Measurements from ENCODE around the gene ZFHX3.

The ZFHX3 gene

DNA sequence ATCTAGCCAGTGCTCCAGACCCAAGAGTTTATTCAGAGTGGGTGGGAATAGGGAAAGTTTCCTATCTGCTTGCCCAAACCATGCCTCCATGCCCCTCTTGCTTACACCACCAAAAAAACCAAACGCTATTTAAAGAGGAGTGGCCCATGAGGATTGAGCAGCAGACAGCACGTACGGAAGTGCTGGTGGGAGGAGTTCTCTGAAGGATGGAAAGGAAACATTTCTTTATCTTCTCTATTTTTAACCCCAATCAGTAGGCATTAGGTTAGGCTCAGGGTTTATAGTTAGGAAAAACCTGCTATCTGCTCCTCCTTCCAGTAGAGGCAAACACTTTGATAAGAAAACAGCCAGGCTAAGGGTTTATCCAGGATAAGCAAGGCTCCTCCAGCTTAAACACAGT, 235.3 kb downstream of the ZFHX3 start:
- H3K9ac ChIP-seq, result no peak overlapping the region
- no peak overlapping the region for H3K4me2 ChIP-seq
- H3K27ac ChIP-seq, result no peak overlapping the region

DNA sequence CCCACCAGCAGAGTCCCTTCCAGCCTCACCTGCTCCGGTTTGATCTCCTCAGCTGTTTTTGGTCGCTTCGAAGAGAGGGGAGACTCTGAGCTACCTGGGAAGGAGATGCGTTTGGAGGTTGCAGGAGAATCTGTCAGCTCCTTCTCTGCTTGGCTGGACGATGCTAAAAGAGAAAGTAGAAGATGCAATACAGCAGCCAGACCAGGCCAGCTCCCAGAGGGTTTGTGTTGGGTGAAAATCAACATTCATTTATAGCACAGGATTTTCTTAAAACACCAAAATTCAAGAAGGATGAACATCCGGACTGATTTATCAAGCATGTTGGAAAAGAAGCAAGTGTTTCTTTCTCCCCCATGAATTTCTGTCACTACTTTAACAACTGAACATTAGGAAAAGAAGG, 236.1 kb downstream of the ZFHX3 start:
- TF ChIP-seq, protein P1, sequence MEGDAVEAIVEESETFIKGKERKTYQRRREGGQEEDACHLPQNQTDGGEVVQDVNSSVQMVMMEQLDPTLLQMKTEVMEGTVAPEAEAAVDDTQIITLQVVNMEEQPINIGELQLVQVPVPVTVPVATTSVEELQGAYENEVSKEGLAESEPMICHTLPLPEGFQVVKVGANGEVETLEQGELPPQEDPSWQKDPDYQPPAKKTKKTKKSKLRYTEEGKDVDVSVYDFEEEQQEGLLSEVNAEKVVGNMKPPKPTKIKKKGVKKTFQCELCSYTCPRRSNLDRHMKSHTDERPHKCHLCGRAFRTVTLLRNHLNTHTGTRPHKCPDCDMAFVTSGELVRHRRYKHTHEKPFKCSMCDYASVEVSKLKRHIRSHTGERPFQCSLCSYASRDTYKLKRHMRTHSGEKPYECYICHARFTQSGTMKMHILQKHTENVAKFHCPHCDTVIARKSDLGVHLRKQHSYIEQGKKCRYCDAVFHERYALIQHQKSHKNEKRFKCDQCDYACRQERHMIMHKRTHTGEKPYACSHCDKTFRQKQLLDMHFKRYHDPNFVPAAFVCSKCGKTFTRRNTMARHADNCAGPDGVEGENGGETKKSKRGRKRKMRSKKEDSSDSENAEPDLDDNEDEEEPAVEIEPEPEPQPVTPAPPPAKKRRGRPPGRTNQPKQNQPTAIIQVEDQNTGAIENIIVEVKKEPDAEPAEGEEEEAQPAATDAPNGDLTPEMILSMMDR (conservative IDR thresholded peaks at IDR 0.05; ENCODE audit: low read depth, low read length), result no peak
- Histone ChIP-seq H4K20me1 (ENCODE audit: insufficient read depth) (no peaks in the 10 kb centered on the region), H3K27ac (no peak overlapping the region)

More for the DNA sequence above, 235.3 kb downstream of the ZFHX3 start:
- TF ChIP-seq, protein P1 (conservative IDR thresholded peaks at IDR 0.05; ENCODE audit: low read depth, low read length), result no peak
- Histone ChIP-seq H3K4me3 (IDR thresholded peaks at IDR 0.05; ENCODE audit: insufficient read depth, low read depth, low read length) (no peak overlapping the region), H3K27me3 (ENCODE audit: insufficient read depth, low read depth) (no peaks in the 10 kb centered on the region), H3K4me1 (ENCODE audit: low read depth, poor library complexity, severe bottlenecking) (no peaks in the 10 kb centered on the region), H2AFZ (ENCODE audit: low read depth) (no peak overlapping the region), H3K79me2 (ENCODE audit: insufficient read depth, low read depth) (no peaks in the 10 kb centered on the region), H4K20me1 (ENCODE audit: insufficient read depth) (no peaks in the 10 kb centered on the region), H3K36me3 (ENCODE audit: insufficient read depth) (no peaks in the 10 kb centered on the region)

DNA sequence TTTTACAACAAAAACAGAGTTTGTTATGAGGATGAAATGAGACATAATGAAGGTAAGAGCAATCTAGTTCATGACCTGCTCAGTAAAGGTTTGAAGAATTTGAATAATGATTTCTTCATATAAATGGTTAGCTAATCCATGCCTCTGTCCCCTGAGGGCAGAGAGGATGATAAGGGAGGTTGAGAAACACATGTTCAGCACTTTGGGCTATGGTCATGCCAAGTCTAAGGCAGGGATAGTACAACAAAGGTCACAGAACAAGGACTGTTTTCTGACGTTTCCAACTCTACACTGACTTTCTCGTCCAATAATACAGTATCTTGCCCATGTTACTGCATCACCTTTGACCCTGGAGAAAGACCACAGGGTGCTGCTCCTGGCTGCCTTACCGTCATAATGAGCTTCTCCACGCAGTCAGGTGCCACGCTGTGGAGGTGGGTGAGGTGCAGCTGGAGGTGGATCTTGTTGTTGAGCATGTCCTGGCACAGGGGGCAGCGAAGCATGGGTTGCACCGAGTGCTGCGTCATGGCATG, 236.7 kb downstream of the ZFHX3 start:
- Histone ChIP-seq H3K4me2 (no peak overlapping the region), H4K20me1 (ENCODE audit: insufficient read depth) (no peaks in the 10 kb centered on the region), H3K4me3 (IDR thresholded peaks at IDR 0.05; ENCODE audit: insufficient read depth, low read depth, low read length) (no peak overlapping the region), H3K9ac (no peak overlapping the region), H3K36me3 (ENCODE audit: insufficient read depth) (no peaks in the 10 kb centered on the region), H3K4me1 (ENCODE audit: low read depth, poor library complexity, severe bottlenecking) (no peaks in the 10 kb centered on the region), H2AFZ (ENCODE audit: low read depth) (no peak overlapping the region), H3K79me2 (ENCODE audit: insufficient read depth, low read depth) (no peaks in the 10 kb centered on the region), H3K27ac (no peak overlapping the region), H3K27me3 (ENCODE audit: insufficient read depth, low read depth) (no peaks in the 10 kb centered on the region)
- TF ChIP-seq, protein P1 (conservative IDR thresholded peaks at IDR 0.05; ENCODE audit: low read depth, low read length), result no peak

More for the DNA sequence above, 236.1 kb downstream of the ZFHX3 start:
- Histone ChIP-seq H3K36me3 (ENCODE audit: insufficient read depth) (no peaks in the 10 kb centered on the region), H3K27me3 (ENCODE audit: insufficient read depth, low read depth) (no peaks in the 10 kb centered on the region), H3K4me2 (no peak overlapping the region), H2AFZ (ENCODE audit: low read depth) (no peak overlapping the region), H3K79me2 (ENCODE audit: insufficient read depth, low read depth) (no peaks in the 10 kb centered on the region), H3K4me1 (ENCODE audit: low read depth, poor library complexity, severe bottlenecking) (no peaks in the 10 kb centered on the region), H3K4me3 (IDR thresholded peaks at IDR 0.05; ENCODE audit: insufficient read depth, low read depth, low read length) (no peak overlapping the region), H3K9ac (no peak overlapping the region)

DNA sequence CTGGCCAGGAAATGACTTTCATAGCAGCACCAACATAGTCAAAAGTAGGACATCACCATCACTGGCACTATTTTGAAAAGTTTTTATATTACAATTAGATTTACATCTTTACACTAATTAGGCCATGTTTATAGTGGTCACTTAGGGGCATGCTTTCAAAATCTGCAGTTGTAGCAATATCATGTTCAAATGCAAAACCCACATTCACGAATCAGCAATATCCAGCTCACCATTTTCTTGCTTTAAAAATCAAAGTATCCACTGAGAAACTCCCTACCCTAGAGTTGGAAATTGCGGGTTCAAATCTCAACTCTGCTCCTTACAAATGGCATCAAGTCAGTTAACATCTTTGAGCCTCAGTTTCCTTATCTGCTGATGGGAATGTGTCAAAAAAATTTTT, 237.4 kb downstream of the ZFHX3 start:
- no peak overlapping the region for H3K4me2 ChIP-seq
- no peak overlapping the region for H3K9ac ChIP-seq
- no peaks in the 10 kb centered on the region for H3K79me2 ChIP-seq (ENCODE audit: insufficient read depth, low read depth)
- no peaks in the 10 kb centered on the region for H3K36me3 ChIP-seq (ENCODE audit: insufficient read depth)
- H4K20me1 ChIP-seq (ENCODE audit: insufficient read depth), result no peaks in the 10 kb centered on the region
- no peak overlapping the region for H3K27ac ChIP-seq
- TF ChIP-seq, protein P1 (conservative IDR thresholded peaks at IDR 0.05; ENCODE audit: low read depth, low read length), result no peak
- H3K4me1 ChIP-seq (ENCODE audit: low read depth, poor library complexity, severe bottlenecking), result no peaks in the 10 kb centered on the region
- no peaks in the 10 kb centered on the region for H3K27me3 ChIP-seq (ENCODE audit: insufficient read depth, low read depth)
- H2AFZ ChIP-seq (ENCODE audit: low read depth), result no peak overlapping the region
- no peak overlapping the region for H3K4me3 ChIP-seq (IDR thresholded peaks at IDR 0.05; ENCODE audit: insufficient read depth, low read depth, low read length)
